Astrocyte (in vitro differentiated cells and primary cell): Measurements from ENCODE around the gene RPP14.

Experiments used
- EZH2 ChIP-seq: IDR thresholded peaks from 2 replicates; pipeline ENCODE4 v1.6.1; 2012; ENCODE audit warnings: mild to moderate bottlenecking, low read length, inconsistent platforms; ENCODE audit not compliant: insufficient read depth
- TF ChIP-seq, protein P1 (sequence below): IDR thresholded peaks from 2 replicates; pipeline ENCODE4 v1.5.1; 2011; ENCODE audit warnings: low read depth, mild to moderate bottlenecking, inconsistent platforms, low read length, moderate library complexity; ENCODE audit not compliant: insufficient read depth

DNA sequence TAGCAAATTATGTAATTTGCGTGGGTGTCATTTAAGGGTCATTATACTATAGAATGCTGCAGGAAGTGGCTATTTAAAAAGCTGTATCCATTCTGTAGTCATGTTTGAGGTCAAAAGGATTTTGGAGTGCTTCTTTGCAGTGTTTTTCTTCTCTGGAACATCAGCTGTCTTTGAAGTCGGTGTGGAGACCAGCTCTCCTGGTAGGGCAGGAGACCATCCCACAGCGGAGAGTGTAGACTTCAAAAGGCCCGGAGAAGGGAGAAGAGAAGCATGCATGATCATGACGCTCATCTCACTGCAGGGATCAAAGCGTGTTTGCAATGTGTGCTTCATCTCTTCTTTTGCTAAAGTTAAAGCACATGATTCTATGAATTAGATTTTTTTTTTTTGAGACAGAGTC lies 46.6 kb downstream of the RPP14 start:
- TF ChIP-seq, protein P1, sequence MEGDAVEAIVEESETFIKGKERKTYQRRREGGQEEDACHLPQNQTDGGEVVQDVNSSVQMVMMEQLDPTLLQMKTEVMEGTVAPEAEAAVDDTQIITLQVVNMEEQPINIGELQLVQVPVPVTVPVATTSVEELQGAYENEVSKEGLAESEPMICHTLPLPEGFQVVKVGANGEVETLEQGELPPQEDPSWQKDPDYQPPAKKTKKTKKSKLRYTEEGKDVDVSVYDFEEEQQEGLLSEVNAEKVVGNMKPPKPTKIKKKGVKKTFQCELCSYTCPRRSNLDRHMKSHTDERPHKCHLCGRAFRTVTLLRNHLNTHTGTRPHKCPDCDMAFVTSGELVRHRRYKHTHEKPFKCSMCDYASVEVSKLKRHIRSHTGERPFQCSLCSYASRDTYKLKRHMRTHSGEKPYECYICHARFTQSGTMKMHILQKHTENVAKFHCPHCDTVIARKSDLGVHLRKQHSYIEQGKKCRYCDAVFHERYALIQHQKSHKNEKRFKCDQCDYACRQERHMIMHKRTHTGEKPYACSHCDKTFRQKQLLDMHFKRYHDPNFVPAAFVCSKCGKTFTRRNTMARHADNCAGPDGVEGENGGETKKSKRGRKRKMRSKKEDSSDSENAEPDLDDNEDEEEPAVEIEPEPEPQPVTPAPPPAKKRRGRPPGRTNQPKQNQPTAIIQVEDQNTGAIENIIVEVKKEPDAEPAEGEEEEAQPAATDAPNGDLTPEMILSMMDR = no peak
- TF ChIP-seq EZH2 = no peak
